HG03095 (cell line): ENCODE results near the gene ANO9.
"Not testable (repeated sequence)": the region's sequence is repeated elsewhere in the genome, so short reads cannot be mapped to it uniquely, and the experiment has no call there.

Source experiments
- ATAC-seq: cut with Tn5 transposase; IDR thresholded peaks from one replicate; pipeline ENCODE4 v1.9.1; 2021; ENCODE audit warnings: moderate library complexity; ENCODE audit not compliant: unreplicated experiment

The ANO9 gene

DNA sequence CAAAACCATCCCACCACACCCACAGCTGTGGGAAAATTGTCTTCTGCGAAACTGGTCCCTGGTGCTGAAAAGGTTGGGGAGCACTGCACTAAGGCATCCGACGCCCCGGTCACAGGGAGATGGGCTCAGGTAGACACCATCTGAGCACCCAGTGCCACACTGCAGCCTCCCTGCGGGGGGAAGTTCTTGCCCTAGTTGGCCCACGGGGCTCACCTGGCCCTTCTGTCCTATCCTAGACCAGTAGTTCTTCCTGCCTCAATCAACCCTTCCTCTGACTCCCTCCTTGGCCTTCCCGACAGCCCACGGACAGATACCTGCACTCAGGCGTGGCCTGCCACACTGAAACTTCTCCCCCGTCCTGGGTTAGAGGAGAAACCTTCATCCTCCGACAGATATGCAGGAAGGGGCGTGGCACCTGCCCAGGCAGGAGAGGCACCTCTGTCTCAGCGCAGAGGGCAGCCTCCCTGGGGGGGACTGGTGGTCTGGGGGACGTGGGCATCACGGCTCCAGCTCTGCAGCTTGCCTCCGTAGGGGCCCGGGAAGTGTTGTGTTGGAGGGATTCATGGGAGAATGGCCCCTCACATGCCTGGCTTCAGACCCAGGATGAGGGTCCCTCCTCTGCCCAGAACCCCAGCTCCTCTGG lies 4.5 kb downstream of the ANO9 start:
- ATAC-seq = no peak

GRCh38 chr11:434999-435740 lies 6.6 kb downstream of the ANO9 start:
- not testable (repeated sequence) for ATAC-seq

GRCh38 chr11:434496-434895 lies 7.3 kb downstream of the ANO9 start:
- no peak for ATAC-seq

DNA sequence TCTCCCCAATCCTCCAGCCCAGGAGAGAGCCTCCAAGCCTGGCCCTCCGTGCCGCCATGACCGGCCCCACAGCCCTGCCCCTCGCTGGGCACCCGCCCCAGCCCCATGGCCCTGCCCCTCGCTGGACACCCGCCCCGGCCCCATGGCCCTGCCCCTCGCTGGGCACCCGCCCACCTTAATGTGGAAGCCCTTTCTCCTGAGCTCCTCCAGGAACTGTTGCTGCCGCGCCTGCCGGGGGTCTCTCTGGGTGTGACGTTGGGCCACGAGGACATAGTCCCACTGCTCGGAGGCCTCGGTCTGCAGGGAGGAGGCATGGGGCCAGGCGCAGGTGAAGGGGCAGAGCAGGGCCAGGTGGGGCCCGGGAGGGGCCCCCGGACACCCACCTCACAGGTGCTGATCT lies 8.2 kb downstream of the ANO9 start:
- ATAC-seq = no peak

DNA sequence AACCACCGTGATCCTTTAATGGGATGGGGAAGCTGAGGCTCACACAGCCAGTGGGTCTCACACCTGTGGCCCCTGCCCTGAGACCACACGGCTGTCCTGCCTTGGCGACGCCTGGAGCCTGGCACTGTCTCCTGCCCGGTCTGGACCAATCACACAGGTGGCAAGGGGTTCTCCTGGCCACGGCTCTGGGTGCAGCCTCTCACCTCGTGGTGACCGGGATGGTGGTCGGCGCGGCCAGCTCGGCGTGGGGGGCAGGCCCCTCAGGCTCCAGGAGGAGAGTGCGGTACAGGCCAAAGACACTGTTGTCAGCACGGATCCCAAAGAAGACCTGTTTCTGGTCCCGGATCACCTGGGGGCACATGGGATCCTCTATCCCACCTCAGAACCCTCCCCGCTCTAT lies 8.7 kb downstream of the ANO9 start:
- no peak for ATAC-seq

DNA sequence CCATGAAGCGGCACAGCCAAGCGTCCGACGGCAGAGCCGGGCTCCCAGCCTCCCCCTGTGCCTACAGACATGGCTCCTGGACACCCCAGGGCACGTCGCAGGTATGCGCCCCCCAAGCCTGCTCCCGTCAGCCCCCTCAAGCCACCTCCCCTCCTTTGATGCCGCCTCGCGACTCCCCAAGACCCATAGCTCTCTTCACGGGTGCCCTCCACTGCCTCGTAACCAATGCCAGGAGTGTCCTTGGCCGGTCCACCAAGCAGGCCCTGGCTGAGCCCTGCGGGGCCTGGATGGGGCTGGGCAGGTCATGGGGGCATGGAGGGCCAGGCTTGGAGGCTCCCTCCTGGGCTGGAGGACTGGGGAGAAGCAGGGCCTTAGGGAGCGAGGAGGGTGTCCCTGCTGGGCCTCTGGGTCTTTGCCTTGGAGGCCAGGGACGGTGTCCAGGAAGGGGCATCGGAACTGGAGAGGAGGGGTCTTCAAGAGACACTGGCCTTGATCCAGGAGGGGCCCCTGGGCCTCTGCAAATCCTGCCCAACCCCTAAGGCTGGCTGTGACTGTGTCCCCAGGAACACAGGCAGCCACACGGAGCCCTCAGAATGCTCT lies 9.2 kb downstream of the ANO9 start:
- no peak for ATAC-seq

GRCh38 chr11:431921-432320 lies 9.9 kb downstream of the ANO9 start:
- ATAC-seq = no peak

GRCh38 chr11:429931-430456 lies 11.8 kb downstream of the ANO9 start:
- no peak for ATAC-seq

DNA sequence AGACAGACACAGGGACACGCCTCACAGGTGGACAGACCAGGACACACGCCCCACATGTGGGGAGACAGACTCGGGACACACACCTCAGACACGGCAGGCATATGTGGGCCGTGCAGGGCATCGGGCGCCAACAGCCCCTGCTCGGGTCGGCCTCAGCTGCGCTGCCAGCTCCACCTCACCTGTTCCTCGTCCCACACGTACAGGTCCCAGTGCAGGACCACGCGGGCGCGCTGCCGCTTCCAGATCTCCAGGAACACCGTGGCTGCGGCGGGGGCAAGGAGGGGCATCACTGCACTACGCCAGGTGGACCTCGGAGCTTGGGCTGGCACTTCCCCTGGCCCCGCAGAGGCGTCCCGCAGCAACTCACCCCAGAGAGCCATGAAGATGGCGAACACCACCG lies 12.4 kb downstream of the ANO9 start:
- ATAC-seq = no peak

DNA sequence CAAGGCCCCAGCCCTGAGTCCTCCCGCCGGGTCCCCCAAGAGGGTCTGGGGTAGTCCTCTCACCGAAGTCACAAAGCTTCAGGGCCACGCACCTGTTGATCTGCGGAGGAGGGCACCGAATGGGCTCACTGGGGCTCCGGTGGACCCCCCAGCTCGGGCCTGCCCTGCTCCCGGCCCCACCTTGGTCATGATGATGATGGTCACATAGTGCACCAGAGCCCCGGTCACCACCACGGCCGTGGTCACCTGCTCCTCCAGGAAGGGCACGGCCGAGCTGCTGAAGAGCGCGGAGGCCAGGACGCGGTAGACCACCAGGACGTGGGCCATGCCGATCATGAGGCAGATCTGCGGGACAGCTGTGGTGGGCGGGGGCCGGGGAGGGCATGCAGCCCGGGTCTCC lies 13.5 kb downstream of the ANO9 start:
- ATAC-seq = no peak

GRCh38 chr11:426851-427250 lies 15.0 kb downstream of the ANO9 start:
- no peak for ATAC-seq

GRCh38 chr11:425301-425700 lies 16.5 kb downstream of the ANO9 start:
- no peak for ATAC-seq

DNA sequence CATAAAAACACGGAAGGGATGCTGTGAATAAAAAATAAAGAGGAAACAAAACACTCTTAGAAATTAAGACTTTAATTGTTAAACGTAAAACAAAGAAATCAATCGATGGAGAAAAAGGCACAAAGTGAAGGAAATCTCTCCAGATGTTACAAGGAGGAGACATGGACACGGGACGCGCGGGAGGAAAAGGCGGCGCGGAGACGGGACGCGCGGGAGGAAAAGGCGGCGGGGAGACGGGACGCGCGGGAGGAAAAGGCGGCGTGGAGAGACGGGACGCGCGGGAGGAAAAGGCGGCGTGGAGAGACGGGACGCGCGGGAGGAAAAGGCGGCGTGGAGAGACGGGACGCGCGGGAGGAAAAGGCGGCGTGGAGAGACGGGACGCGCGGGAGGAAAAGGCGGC lies 17.0 kb downstream of the ANO9 start:
- ATAC-seq = not testable (repeated sequence)

DNA sequence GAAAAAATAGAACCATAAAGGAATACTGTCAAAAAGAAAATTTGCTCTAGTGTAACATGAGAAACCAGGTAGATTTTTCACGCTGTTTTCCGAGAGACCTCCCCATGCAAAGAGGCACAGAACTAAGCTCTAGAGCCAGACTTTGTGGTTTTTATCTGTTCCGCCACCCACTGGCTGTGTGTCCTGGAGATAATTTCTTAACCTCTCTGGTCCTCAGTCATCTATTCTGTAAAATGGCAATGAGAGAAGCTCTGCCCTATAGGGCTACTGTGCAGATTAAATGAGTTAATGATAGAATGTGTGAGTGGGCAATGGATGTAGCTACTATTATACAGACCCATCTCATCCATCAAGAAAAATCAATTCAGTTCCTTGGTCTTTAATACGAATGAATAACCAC lies 17.6 kb downstream of the ANO9 start:
- ATAC-seq = no peak

DNA sequence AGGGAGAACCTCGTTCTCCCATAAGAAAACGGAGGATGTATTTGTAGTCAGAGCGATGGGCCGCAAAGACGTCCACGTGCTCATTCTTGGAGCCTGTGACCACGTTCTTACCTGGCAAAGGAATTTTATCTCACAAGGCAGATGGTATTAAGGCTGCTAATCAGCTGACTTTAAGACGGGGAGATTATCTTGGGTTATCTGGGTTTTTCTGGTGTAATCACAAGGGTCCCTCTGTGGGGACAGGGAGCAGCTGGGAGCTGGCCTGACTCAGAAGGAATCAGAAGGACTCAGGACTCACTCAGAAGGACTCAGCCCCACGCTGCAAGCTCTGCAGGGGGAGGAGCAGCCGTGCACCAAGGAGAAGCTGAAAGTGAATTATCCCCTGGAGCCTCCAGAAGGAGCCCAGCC lies 19.6 kb downstream of the ANO9 start:
- ATAC-seq = no peak

GRCh38 chr11:420911-421321 lies 20.9 kb downstream of the ANO9 start:
- no peak for ATAC-seq

- ATAC-seq = no peak
Observed at GRCh38 chr11:420054-420910, 21.5 kb downstream of the ANO9 start.

DNA sequence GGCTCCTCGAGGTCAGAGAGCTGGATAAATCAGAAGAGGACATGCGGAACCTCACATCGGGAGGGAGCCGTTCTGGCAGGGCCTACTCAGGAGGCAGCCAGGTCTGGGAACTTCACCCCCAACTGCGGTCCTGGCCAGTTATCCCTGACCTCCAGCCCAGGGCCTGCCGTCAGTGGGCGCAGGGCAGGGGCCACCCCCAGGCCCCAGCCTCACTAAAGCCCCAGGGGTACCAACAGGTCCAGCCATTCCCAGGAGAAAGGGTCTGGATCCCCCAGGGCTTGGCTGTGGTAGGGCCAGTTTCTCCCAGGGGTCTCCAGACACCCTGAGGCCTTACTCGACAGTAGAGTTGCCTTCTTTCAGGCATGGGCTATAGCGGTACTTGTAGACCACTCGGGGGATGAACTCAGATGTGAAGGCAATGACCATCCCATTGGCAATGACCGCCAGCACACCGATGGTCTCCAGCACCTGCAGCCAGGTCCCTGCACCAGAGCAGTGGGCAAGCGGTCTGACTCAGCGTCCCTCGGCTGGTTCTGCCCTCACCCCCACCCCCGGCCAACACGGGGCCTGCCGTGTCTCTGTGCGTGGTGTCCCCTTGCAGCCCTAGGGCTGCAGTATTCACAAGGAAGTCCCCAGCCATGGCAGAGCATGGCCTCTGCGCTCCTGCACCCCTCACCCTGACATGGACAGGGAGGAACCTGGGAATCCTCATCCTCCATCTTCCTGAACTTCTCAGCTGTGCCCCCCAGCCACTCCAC lies 22.4 kb downstream of the ANO9 start:
- no peak for ATAC-seq

DNA sequence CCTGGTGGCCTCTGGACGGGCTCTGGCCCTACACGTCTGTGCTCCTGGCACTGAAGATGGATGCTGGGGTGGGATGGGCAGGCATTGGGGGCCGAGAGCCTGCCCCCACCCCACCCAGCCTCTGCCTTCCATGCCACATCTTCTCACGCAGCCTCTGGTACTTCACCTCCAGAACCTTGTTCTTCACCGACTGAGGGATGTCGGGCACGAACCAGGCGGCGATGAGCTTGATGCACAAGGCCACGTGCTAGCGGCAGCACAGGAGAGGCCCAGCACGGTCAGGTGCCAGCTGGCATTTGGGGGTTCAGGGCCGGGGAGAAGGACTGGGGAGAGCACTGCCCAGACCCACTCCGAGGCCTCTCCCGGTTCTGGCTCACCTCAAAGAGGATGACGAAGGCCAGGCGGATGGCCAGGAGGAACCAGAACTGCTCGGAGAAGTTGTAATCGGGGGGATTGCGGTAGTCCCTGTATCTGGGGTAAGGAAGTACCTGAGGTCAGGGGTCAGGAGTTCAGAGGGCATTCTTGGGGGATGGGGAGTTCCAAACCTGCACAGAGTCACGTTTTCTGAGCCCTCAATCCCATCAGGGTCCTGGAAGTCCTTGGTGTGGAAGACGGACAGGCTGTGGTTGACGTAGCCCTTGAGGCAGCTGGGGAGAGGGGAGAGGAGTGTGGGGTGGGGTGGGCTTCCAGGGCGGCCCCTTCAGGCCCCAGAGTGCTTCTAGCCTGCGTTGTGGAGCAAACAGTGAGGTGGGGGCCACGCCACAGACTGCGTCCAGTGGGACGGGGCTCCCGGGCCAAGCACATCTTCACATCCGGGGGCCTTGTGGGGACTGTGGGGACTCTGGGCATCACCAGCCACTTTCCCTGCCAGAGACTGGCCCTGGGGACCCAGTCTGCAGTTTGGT lies 23.2 kb downstream of the ANO9 start:
- no peak for ATAC-seq
